SU-DHL-6 (cell line): ENCODE measurements around the gene TGFB2.

Experiments
- H2AFZ ChIP-seq: fragments of 200-600 bp; sonication (generic); 2 replicates; pipeline ENCODE4 v1.6.1; 2014; ENCODE audit warnings: low read depth, mild to moderate bottlenecking, moderate library complexity, mixed read lengths, antibody characterized with exemption, low read length; ENCODE audit not compliant: severe bottlenecking
- H3F3A ChIP-seq: fragments of 200-600 bp; shearing (Covaris generic); 2 replicates; pipeline ENCODE4 v1.6.0; 2016; ENCODE audit warnings: antibody characterized with exemption, mild to moderate bottlenecking; ENCODE audit not compliant: insufficient read depth
- H3K27ac ChIP-seq: fragments of 200-600 bp; sonication (generic); 2 replicates; pipeline ENCODE4 v1.5.1; 2016; ENCODE audit warnings: low read depth, mild to moderate bottlenecking, low read length, moderate library complexity, mixed read lengths
- H3K27me3 ChIP-seq: fragments of 200-600 bp; sonication (generic), shearing (Covaris generic); 2 replicates; pipeline ENCODE4 v1.6.0; 2014; ENCODE audit warnings: mild to moderate bottlenecking, low read length
- H3K36me3 ChIP-seq: fragments of 200-600 bp; sonication (generic); 2 replicates; pipeline ENCODE4 v1.6.1; 2014; ENCODE audit warnings: mild to moderate bottlenecking, low read length, mixed read lengths
- H3K4me2 ChIP-seq: fragments of 300-600, 200-600 bp; shearing (Covaris generic), sonication (generic); 2 replicates; pipeline ENCODE4 v1.6.0; 2014; ENCODE audit warnings: low read length, low read depth, mild to moderate bottlenecking; ENCODE audit not compliant: poor library complexity, severe bottlenecking
- H3K4me3 ChIP-seq: fragments of 200-600 bp; sonication (generic); 2 replicates; pipeline ENCODE4 v1.5.1; 2014; ENCODE audit warnings: antibody characterized with exemption, low read length, mild to moderate bottlenecking, mixed read lengths; ENCODE audit not compliant: insufficient read depth, poor library complexity, severe bottlenecking
- H3K79me2 ChIP-seq: fragments of 200-600 bp; sonication (generic); 2 replicates; pipeline ENCODE4 v1.6.1; 2014; ENCODE audit warnings: mild to moderate bottlenecking, low read length, moderate library complexity; ENCODE audit not compliant: insufficient read depth
- H3K9ac ChIP-seq: fragments of 200-600 bp; sonication (generic); 2 replicates; pipeline ENCODE4 v1.7.0; 2014; ENCODE audit warnings: mild to moderate bottlenecking, low read length
- H3K9me2 ChIP-seq: fragments of 200-600 bp; sonication (generic); replicated peaks from 2 replicates; pipeline ENCODE4 v1.6.1; 2014; ENCODE audit warnings: low read length; ENCODE audit not compliant: insufficient read depth
- H3K9me3 ChIP-seq: fragments of 200-600 bp; sonication (generic); 2 replicates; pipeline ENCODE4 v1.6.1; 2014; ENCODE audit warnings: low read length, mixed read lengths; ENCODE audit not compliant: insufficient read depth
- H4K20me1 ChIP-seq: fragments of 200-600 bp; sonication (generic); 2 replicates; pipeline ENCODE4 v1.6.1; 2014; ENCODE audit warnings: low read depth, mild to moderate bottlenecking, antibody characterized with exemption, low read length, moderate library complexity, mixed read lengths
- CTCF ChIP-seq: fragments of 200-600 bp; sonication (generic); IDR thresholded peaks from one replicate; pipeline ENCODE4 v1.5.1; 2017; ENCODE audit warnings: antibody characterized with exemption, mild to moderate bottlenecking, low read length, moderate library complexity; ENCODE audit not compliant: insufficient read depth, poor library complexity, severe bottlenecking
- EZH2phosphoT487 ChIP-seq: fragments of 200-600 bp; sonication (generic), shearing (Covaris generic); conservative IDR thresholded peaks from 2 replicates; pipeline ENCODE4 v1.6.1; 2018; ENCODE audit warnings: mild to moderate bottlenecking, antibody characterized with exemption, low read length, moderate library complexity, mixed read lengths

TGFB2 gene

DNA sequence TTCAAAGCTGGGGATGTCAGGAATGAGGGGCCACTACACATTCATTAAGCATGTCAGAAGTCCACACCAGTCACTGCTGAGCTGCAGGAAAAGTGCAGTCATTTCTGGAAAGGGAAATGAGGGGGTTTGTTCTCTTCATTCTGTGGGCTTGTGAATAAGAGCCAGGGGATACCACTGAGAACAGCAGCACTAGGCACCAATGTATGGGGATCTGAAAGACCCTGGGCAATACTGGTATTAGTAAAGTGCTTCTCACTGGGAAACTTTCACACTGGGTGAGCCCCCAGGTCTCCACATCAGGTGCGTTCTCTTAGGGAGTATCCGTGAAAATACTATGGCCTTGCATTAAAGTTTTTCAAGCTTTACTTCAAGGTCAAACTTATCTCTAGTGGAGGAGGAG lies 49.9 kb downstream of the TGFB2 start:
- Histone ChIP-seq H3K9ac (no peak overlapping the region), H3K27ac (no peak overlapping the region), H4K20me1 (no peaks in the 10 kb centered on the region), H3K36me3 (no peaks in the 10 kb centered on the region), H3F3A (no peaks in the 10 kb centered on the region), H3K27me3 (no peaks in the 10 kb centered on the region), H2AFZ (no peak overlapping the region), H3K9me3 (no peaks in the 10 kb centered on the region), H3K4me2 (no peak overlapping the region), H3K9me2 (no peaks in the 10 kb centered on the region), H3K79me2 (no peaks in the 10 kb centered on the region), H3K4me3 (no peak overlapping the region)
- no peak for TF ChIP-seq EZH2phosphoT487
- no peak for TF ChIP-seq CTCF

GRCh38 chr1:218395916-218396315 lies 50.8 kb downstream of the TGFB2 start:
- Histone ChIP-seq H3K4me2 (no peak overlapping the region), H3K27me3 (no peaks in the 10 kb centered on the region), H3F3A (no peaks in the 10 kb centered on the region), H3K9me2 (no peaks in the 10 kb centered on the region), H3K9ac (no peak overlapping the region), H3K79me2 (no peaks in the 10 kb centered on the region), H3K4me3 (no peak overlapping the region), H3K27ac (no peak overlapping the region), H3K36me3 (no peaks in the 10 kb centered on the region), H3K9me3 (no peaks in the 10 kb centered on the region), H2AFZ (no peak overlapping the region), H4K20me1 (no peaks in the 10 kb centered on the region)
- no peak for TF ChIP-seq CTCF
- TF ChIP-seq EZH2phosphoT487: no peak

- no peaks in the 10 kb centered on the region for H3K27me3 ChIP-seq
- H3K36me3 ChIP-seq: no peaks in the 10 kb centered on the region
- no peaks in the 10 kb centered on the region for H3K9me2 ChIP-seq
- TF ChIP-seq CTCF: no peak
- no peak for TF ChIP-seq EZH2phosphoT487
- H3K4me2 ChIP-seq: no peak overlapping the region
- H2AFZ ChIP-seq: no peak overlapping the region
- H3K9ac ChIP-seq: no peak overlapping the region
- H4K20me1 ChIP-seq: no peaks in the 10 kb centered on the region
- H3K9me3 ChIP-seq: no peaks in the 10 kb centered on the region
- no peaks in the 10 kb centered on the region for H3K79me2 ChIP-seq
- no peaks in the 10 kb centered on the region for H3F3A ChIP-seq
- no peak overlapping the region for H3K27ac ChIP-seq
- no peak overlapping the region for H3K4me3 ChIP-seq
These were observed 52.7 kb downstream of the TGFB2 start for GRCh38 chr1:218397752-218398339.
